Endothelial cell of umbilical vein (primary cell): ENCODE measurements around the gene CCDC12.

Source experiments
- GATA2 ChIP-seq: IDR thresholded peaks from 2 replicates; pipeline ENCODE4 v1.7.0; 2011; ENCODE audit warnings: low read depth, mild to moderate bottlenecking, moderate library complexity, mixed read lengths, low read length; ENCODE audit not compliant: insufficient read length, insufficient read depth
- POLR2A ChIP-seq: IDR thresholded peaks from 2 replicates; pipeline ENCODE4 v1.6.1; 2012; ENCODE audit warnings: low read depth, mild to moderate bottlenecking, control low read depth, low read length
- POLR2AphosphoS5 ChIP-seq: IDR thresholded peaks from 2 replicates; pipeline ENCODE4 v1.6.1; 2012; ENCODE audit warnings: low read depth, mild to moderate bottlenecking, control low read depth, low read length, moderate library complexity; ENCODE audit not compliant: insufficient read depth
- TF ChIP-seq, protein P1 (sequence below), 2 donors: IDR thresholded peaks; 1 replicate in 1 of 2; 2 replicates in 1 of 2; pipeline ENCODE4 v1.5.1; 2011; ENCODE audit warnings: low read length in 2 of 2, mild to moderate bottlenecking in 2 of 2, moderate library complexity in 2 of 2, control low read depth in 1 of 2, inconsistent platforms in 1 of 2, low read depth in 1 of 2; ENCODE audit not compliant: insufficient read depth in 1 of 2; ENCODE audit errors: extremely low read depth in 1 of 2

DNA sequence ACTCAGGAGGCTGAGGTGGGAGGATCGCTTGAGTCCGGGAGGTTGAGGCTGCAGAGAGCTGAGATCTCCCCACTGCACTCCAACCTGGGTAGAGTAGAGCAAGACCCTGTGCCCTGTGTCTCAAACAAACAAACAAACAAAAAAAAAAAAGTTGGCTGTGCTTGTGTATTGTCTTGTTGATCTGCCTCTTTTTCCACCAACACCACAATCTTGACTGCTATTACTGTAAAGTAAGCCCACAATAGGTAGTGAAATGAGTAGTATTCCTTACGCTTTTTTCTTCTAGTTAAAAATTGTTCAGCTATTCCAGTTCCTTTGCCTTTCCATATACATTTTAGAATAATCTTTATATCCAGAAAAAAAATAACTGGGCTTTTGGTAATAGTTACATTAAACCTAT is 63.6 kb downstream of the CCDC12 start:
- TF ChIP-seq POLR2A (no peak), GATA2 (no peak), POLR2AphosphoS5 (no peak)
- TF ChIP-seq, protein P1, sequence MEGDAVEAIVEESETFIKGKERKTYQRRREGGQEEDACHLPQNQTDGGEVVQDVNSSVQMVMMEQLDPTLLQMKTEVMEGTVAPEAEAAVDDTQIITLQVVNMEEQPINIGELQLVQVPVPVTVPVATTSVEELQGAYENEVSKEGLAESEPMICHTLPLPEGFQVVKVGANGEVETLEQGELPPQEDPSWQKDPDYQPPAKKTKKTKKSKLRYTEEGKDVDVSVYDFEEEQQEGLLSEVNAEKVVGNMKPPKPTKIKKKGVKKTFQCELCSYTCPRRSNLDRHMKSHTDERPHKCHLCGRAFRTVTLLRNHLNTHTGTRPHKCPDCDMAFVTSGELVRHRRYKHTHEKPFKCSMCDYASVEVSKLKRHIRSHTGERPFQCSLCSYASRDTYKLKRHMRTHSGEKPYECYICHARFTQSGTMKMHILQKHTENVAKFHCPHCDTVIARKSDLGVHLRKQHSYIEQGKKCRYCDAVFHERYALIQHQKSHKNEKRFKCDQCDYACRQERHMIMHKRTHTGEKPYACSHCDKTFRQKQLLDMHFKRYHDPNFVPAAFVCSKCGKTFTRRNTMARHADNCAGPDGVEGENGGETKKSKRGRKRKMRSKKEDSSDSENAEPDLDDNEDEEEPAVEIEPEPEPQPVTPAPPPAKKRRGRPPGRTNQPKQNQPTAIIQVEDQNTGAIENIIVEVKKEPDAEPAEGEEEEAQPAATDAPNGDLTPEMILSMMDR (IDR thresholded peaks at IDR 0.05; ENCODE audit: extremely low read depth in 1 of 2, insufficient read depth in 1 of 2, low read depth in 1 of 2, low read length in 2 of 2): no peak
